HepG2 (cell line): ENCODE measurements around the gene CERS5. TPM values are rescaled to one million over a fixed set of nuclear protein-coding genes. Genes with fewer than 3 reads are reported as not detected.

Experiments used
- BRCA1 ChIP-seq: sonication (generic); formaldehyde crosslinking; IDR thresholded peaks from 2 replicates; pipeline ENCODE4 v1.4.0; 2020; ENCODE audit warnings: missing genetic modification reagents
- FOXO1 ChIP-seq: sonication (generic); formaldehyde crosslinking; IDR thresholded peaks from 2 replicates; pipeline ENCODE4 v1.4.0; 2020; ENCODE audit warnings: missing genetic modification reagents
- IRF1 ChIP-seq: sonication (generic); formaldehyde crosslinking; IDR thresholded peaks from 2 replicates; pipeline ENCODE4 v1.4.0; 2020; ENCODE audit warnings: low read depth, mild to moderate bottlenecking, missing genetic modification reagents
- KDM6A ChIP-seq: IDR thresholded peaks from 2 replicates; pipeline ENCODE4 v1.6.1; 2016; ENCODE audit warnings: low read depth
- MLXIP ChIP-seq: sonication (generic); formaldehyde crosslinking; IDR thresholded peaks from 2 replicates; pipeline ENCODE4 v1.9.0; 2021; ENCODE audit warnings: missing genetic modification reagents, borderline replicate concordance
- MTERF4 ChIP-seq: sonication (generic); formaldehyde crosslinking; IDR thresholded peaks from 2 replicates; pipeline ENCODE4 v1.8.0; 2023; ENCODE audit warnings: mild to moderate bottlenecking, missing genetic modification reagents
- NONO ChIP-seq, 2 experiments: fragments of 450-650 bp in 1 of 2; sonication (generic) in 1 of 2; formaldehyde crosslinking in 1 of 2; IDR thresholded peaks in 1 of 2; conservative IDR thresholded peaks in 1 of 2; 2 replicates each; pipeline versions ENCODE4 v1.6.1 to v1.8.0; 2017 to 2022; ENCODE audit warnings: mild to moderate bottlenecking in 1 of 2, missing genetic modification reagents in 1 of 2, moderate library complexity in 1 of 2
- SIX1 ChIP-seq: sonication (generic); formaldehyde crosslinking; IDR thresholded peaks from 2 replicates; pipeline ENCODE4 v1.4.0; 2020; ENCODE audit warnings: missing genetic modification reagents, borderline replicate concordance
- SNRNP70 ChIP-seq: fragments of 200-400 bp; formaldehyde crosslinking; IDR thresholded peaks from 2 replicates; pipeline ENCODE4 v1.6.1; 2017; ENCODE audit warnings: mild to moderate bottlenecking, low read depth, low read length, moderate library complexity
- THRA ChIP-seq: sonication (generic); formaldehyde crosslinking; IDR thresholded peaks from 2 replicates; pipeline ENCODE4 v1.4.0; 2020; ENCODE audit warnings: missing genetic modification reagents, borderline replicate concordance
- TRAFD1 ChIP-seq: sonication (generic); formaldehyde crosslinking; IDR thresholded peaks from 2 replicates; pipeline ENCODE4 v1.5.1; 2020; ENCODE audit warnings: missing genetic modification reagents, mild to moderate bottlenecking, borderline replicate concordance
- XRCC5 ChIP-seq: fragments of 200-400 bp; formaldehyde crosslinking; optimal IDR thresholded peaks from 2 replicates; pipeline ENCODE3; 2017; ENCODE audit warnings: mild to moderate bottlenecking, low read length
- ZBTB7A ChIP-seq: sonication (generic); formaldehyde crosslinking; IDR thresholded peaks from 2 replicates; pipeline ENCODE4 v1.8.0; 2022; ENCODE audit warnings: mild to moderate bottlenecking, missing genetic modification reagents
- ZMAT3 ChIP-seq: sonication (generic); formaldehyde crosslinking; conservative IDR thresholded peaks from 2 replicates; pipeline ENCODE4 v1.7.0; 2021; ENCODE audit warnings: missing genetic modification reagents
- ZNF205 ChIP-seq: IDR thresholded peaks from 2 replicates; pipeline ENCODE4 v1.6.1; 2018; ENCODE audit warnings: missing biosample characterization, missing genetic modification reagents
- ZNF34 ChIP-seq: sonication (generic); formaldehyde crosslinking; IDR thresholded peaks from 2 replicates; pipeline ENCODE4 v1.4.0; 2020; ENCODE audit warnings: mild to moderate bottlenecking, missing genetic modification reagents, borderline replicate concordance
- ZNF543 ChIP-seq: sonication (generic); formaldehyde crosslinking; IDR thresholded peaks from 2 replicates; pipeline ENCODE4 v1.4.0; 2020; ENCODE audit warnings: mild to moderate bottlenecking, missing genetic modification reagents
- ZNF576 ChIP-seq: sonication (generic); formaldehyde crosslinking; IDR thresholded peaks from 2 replicates; pipeline ENCODE4 v1.4.0; 2020; ENCODE audit warnings: mild to moderate bottlenecking, missing genetic modification reagents
- ZNF674 ChIP-seq: sonication (generic); formaldehyde crosslinking; IDR thresholded peaks from 2 replicates; pipeline ENCODE4 v1.5.0; 2020; ENCODE audit warnings: low read depth, mild to moderate bottlenecking, missing genetic modification reagents
- ZNF781 ChIP-seq: sonication (generic); formaldehyde crosslinking; IDR thresholded peaks from 2 replicates; pipeline ENCODE4 v1.5.1; 2020; ENCODE audit warnings: borderline replicate concordance, mild to moderate bottlenecking, missing genetic modification reagents; ENCODE audit errors: not compliant biosample characterization
- ZSCAN20 ChIP-seq: sonication (generic); formaldehyde crosslinking; IDR thresholded peaks from 2 replicates; pipeline ENCODE4 v1.4.0; 2020; ENCODE audit warnings: missing genetic modification reagents, mild to moderate bottlenecking, borderline replicate concordance
- polyA plus RNA-seq, 8 experiments: library from polyadenylated mRNA; depleted of rRNA in 3 of 8; stranded (reverse) in 7 of 8; unstranded in 1 of 8; fragments of >200 nt; fragmentation: Illumina TruSeq in 4 of 8; extraction: Trizol in 4 of 8; gene quantifications; 2 replicates each; pipeline versions ENCODE4 v1.2.1 to v1.2.3, GENCODE V29; 2011 to 2016; ENCODE audit warnings: low read depth in 4 of 8, missing spikeins in 1 of 8, mixed read lengths in 1 of 8; ENCODE audit not compliant: insufficient read depth in 1 of 8
- total RNA-seq, 5 experiments: library from RNA; depleted of rRNA; stranded (reverse); fragments of >200 nt; fragmentation: Illumina TruSeq; extraction: Trizol; gene quantifications; 2 replicates each; pipeline ENCODE4 v1.2.3, GENCODE V29; 2016; ENCODE audit warnings: low read depth in 1 of 5

CERS5 gene
- total and polyA plus RNA-seq, 2 of the 13 experiments (the other 11 are each of a cell fraction or from before 2014, with no cell fraction given) = 22.3 to 48.8 TPM

- TF ChIP-seq IRF1 (CRISPR knock-in tag) (no peak), ZNF674 (CRISPR knock-in tag) (no peak), ZBTB7A (CRISPR knock-in tag) (no peak), MLXIP (CRISPR knock-in tag) (no peak), MTERF4 (no peak), KDM6A (CRISPR knock-in tag) (peak; percentile 70; the same call in 1 of the 2 replicates), NONO (IDR thresholded peaks at IDR 0.05) (no peak), NONO (CRISPR knock-in tag; conservative IDR thresholded peaks at IDR 0.05) (peak; percentile 50; the same call in 1 of the 2 replicates), ZNF205 (no peak), SNRNP70 (no peak), XRCC5 (no peak), ZNF543 (CRISPR knock-in tag) (no peak), ZNF34 (no peak), ZMAT3 (CRISPR knock-in tag) (no peak), THRA (CRISPR knock-in tag) (no peak), SIX1 (CRISPR knock-in tag) (0 out of 2 replicates have a peak, but pooled peaks have one; percentile 13), TRAFD1 (CRISPR knock-in tag) (no peak), ZNF781 (CRISPR knock-in tag) (no peak), ZNF576 (CRISPR knock-in tag) (0 out of 2 replicates have a peak, but pooled peaks have one; percentile 17), FOXO1 (no peak), ZSCAN20 (CRISPR knock-in tag) (no peak), BRCA1 (CRISPR knock-in tag) (no peak)
Measured at GRCh38 chr12:50110127-50110761, 56.9 kb downstream of the CERS5 start (continued).
